ENCODE results near the gene COLGALT1.

DNA sequence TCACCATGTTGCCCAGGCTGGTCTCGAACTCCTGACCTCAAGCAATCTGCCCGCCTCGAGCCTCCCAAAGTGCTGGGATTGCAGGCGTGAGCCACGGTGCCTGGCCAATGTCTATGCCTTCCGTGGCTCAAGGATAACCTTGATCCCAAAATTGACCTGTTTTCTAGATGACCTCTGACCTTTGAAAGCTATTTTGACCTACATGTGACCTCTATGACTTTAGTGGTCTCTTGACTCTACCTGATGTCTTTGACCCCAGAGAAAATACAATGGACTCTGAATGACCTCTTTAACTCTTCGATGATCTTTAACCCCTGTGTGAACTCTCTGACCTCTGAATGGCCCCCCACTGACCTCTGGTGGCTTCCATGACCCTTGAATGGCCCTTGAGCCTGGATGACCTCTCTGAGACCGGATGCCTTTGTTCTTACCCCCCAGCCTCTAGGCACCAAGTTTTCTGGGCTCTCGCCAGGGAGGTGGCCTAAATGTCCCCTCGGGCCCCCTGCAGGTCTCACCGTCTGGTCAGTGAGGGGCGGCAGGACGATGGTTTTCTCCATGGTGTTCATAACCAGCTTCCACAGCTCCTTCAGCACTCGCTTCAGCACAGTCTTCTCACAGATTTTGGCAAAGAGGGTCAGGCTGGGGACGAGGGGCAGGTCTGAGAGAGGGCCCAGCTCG lies 69.0 kb downstream of the COLGALT1 start:
- TF ChIP-seq TAF1 (IDR thresholded peaks at IDR 0.05; ENCODE audit: borderline replicate concordance, low read depth, low read length) = no peak
- no peak for TF ChIP-seq SIN3A (IDR thresholded peaks at IDR 0.05; ENCODE audit: borderline replicate concordance, low read depth, low read length)
- TF ChIP-seq POLR2AphosphoS5 (IDR thresholded peaks at IDR 0.05; ENCODE audit: low read depth, low read length) = no peak
- TF ChIP-seq, protein P1, sequence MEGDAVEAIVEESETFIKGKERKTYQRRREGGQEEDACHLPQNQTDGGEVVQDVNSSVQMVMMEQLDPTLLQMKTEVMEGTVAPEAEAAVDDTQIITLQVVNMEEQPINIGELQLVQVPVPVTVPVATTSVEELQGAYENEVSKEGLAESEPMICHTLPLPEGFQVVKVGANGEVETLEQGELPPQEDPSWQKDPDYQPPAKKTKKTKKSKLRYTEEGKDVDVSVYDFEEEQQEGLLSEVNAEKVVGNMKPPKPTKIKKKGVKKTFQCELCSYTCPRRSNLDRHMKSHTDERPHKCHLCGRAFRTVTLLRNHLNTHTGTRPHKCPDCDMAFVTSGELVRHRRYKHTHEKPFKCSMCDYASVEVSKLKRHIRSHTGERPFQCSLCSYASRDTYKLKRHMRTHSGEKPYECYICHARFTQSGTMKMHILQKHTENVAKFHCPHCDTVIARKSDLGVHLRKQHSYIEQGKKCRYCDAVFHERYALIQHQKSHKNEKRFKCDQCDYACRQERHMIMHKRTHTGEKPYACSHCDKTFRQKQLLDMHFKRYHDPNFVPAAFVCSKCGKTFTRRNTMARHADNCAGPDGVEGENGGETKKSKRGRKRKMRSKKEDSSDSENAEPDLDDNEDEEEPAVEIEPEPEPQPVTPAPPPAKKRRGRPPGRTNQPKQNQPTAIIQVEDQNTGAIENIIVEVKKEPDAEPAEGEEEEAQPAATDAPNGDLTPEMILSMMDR (IDR thresholded peaks at IDR 0.05) = no peak
- TF ChIP-seq GABPA (IDR thresholded peaks at IDR 0.05; ENCODE audit: low read depth) = no peak
- no peak for TF ChIP-seq FOSL2 (IDR thresholded peaks at IDR 0.05; ENCODE audit: borderline replicate concordance, low read depth)

Measured in SK-N-SH (cell line).